Spleen (tissue), 10 donors: ENCODE results near the gene THOC3. TPM values are rescaled to one million over a fixed set of nuclear protein-coding genes. Genes with fewer than 3 reads are reported as not detected.

ENCODE experiments used
- polyA plus RNA-seq, 3 donors: library from polyadenylated mRNA; stranded (reverse); fragments of 200-250 nt; gene quantifications; one replicate each; pipeline ENCODE4 v1.2.1, GENCODE V29; 2013
- total RNA-seq, 7 donors: library from RNA; depleted of rRNA in 3 of 7; stranded (reverse); fragments of >200 nt in 3 of 7; fragmentation: NEBNext Ultra II Directional in 4 of 7; extraction: Animal tissue kit (Norgen Biotek cat#: 25700) in 4 of 7; gene quantifications; one replicate each; pipeline versions ENCODE4 v1.1.0 to v1.2.1, GENCODE V29; 2016 to 2021
- donor health status: healthy with polysubstance abuse.
- donor health status: DM: no; HTN: no; CAD: no; lungs with moderate emphysema.
- donor health status: DM: no; HTN: no; CAD: no.
- donor health status: Bipolar disorder and iron deficiency.
- donor health status: healthy.
- donor health status: DM: no; HTN: no; CAD: no.
- donor health status: DM: yes; HTN: yes; CAD: no.

THOC3 gene
- total and polyA plus RNA-seq, 10 donors: 17.5 to 62.2 (median 30.7) TPM

Other genes starting within 250 kb of the THOC3 start
- not detected for gene CPLX2, start 96.7 kb downstream of the THOC3 start, total RNA-seq
- under 1 TPM in 1 of 3 donors, not detected in 2; 0.10 TPM for gene CPLX2, start 96.7 kb downstream of the THOC3 start, polyA plus RNA-seq